ENCODE measurements around the gene SCP2D1. TPM values are rescaled to one million over a fixed set of nuclear protein-coding genes. Genes with fewer than 3 reads are reported as not detected.
A peak's percentile ranks its signal among the peaks of the same experiment; 100 is the strongest.

The SCP2D1 gene
- total RNA-seq, 2 donors from 2014 or later: not detected

DNA sequence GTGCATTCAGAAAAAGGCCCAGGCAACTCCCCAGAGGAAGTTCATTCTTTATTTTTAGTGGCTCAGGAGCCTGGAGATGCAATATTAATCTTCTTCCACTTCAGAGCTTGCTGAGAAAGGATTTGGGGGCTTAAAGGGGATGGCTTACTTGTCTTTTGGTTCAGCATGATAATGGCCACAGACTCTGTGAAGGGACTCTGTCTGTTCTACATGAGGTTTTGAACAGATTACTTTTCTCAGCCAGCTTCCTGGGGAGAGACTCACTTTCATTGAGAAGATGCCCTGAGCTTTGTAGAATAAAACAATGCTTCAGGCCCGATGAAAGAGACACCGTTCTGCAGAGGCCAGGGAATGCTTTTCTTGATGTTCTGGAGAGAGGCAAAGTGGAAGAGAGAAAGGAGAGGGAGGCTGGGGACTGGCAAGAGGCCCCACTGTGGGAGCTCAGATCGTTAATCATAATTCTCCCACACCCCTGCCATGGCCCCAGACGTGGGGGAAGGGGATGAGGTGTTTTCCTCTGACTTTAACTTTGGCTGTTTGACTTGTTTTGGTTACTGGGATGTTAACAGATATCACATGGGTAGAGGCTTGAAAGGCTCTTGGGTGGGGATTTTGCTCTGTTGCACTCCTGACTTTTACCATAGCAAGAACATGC lies 19.1 kb downstream of the SCP2D1 start:
- no peak overlapping the region for H3K27ac Mint-ChIP-seq
- Histone ChIP-seq H3K27ac (ENCODE audit: low read depth, low read length) (peak overlapping the region; percentile 16), H3K9me3 (ENCODE audit: control insufficient read depth, low read length) (no peaks in the 10 kb centered on the region), H3K36me3 (ENCODE audit: control insufficient read depth, insufficient read depth, low read length) (no peaks in the 10 kb centered on the region), H3K4me3 (ENCODE audit: low read length) (no peak overlapping the region), H3K27me3 (ENCODE audit: control insufficient read depth, insufficient read depth, low read length, poor library complexity, severe bottlenecking) (peaks cover 6% of the 10 kb centered on the region), H3K4me1 (ENCODE audit: control insufficient read depth, insufficient read depth, low read length) (no peaks in the 10 kb centered on the region), H3K9ac (ENCODE audit: extremely low read depth, low read length, poor library complexity, severe bottlenecking) (no peak overlapping the region)
- no peaks in the 10 kb centered on the region for H3K9me3 Mint-ChIP-seq
- TF ChIP-seq, protein P1, sequence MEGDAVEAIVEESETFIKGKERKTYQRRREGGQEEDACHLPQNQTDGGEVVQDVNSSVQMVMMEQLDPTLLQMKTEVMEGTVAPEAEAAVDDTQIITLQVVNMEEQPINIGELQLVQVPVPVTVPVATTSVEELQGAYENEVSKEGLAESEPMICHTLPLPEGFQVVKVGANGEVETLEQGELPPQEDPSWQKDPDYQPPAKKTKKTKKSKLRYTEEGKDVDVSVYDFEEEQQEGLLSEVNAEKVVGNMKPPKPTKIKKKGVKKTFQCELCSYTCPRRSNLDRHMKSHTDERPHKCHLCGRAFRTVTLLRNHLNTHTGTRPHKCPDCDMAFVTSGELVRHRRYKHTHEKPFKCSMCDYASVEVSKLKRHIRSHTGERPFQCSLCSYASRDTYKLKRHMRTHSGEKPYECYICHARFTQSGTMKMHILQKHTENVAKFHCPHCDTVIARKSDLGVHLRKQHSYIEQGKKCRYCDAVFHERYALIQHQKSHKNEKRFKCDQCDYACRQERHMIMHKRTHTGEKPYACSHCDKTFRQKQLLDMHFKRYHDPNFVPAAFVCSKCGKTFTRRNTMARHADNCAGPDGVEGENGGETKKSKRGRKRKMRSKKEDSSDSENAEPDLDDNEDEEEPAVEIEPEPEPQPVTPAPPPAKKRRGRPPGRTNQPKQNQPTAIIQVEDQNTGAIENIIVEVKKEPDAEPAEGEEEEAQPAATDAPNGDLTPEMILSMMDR (conservative IDR thresholded peaks at IDR 0.05): no peak
- no peak overlapping the region for H3K4me3 Mint-ChIP-seq
- DNase-seq: no peak
- peaks cover 5% of the 10 kb centered on the region for H3K4me1 Mint-ChIP-seq
- 0 to 84% methylated on average over 2 to 3 of the region's 4 CpGs for WGBS, 2 experiments (ENCODE audit: insufficient coverage in 1 of 2, insufficient read length in 1 of 2)
- no peaks in the 10 kb centered on the region for H3K27me3 Mint-ChIP-seq (ENCODE audit: insufficient read depth)
- no peaks in the 10 kb centered on the region for H3K36me3 Mint-ChIP-seq (ENCODE audit: low read depth)

DNA sequence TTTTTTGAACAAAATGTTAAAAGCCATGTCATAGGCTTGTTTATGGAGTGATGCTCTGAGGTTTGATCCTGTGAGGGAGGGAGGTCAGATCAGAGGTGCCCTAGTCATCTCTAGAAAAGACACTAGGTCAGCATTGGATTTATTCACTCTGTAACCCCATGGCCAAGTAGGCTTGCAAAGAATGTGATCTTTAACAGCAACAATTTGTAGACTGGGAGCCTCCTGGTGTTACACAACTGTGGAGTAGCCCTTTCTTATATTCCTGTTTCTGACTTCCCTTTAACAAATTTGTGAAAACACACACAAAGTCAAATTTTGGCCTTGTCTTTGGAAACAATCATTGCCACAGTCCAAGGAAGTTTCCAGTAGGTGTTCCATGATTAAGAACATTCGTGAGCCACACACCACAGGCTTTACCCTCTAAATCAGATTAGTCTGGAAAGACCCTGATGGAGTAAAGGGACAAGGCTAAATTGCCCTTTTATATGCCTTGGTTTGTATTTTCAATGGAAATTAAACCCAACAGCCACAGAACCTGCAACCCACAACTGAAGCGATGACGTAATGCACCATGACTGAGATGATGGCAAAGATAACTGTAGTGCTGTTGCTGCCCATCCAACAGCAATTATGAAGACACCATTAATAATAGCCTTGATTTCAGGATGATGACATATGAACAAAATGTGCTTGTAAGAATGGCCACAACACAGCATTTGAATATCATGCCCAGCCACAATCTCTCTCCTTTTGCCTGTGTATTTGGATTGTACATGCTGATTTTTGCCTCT lies 22.1 kb downstream of the SCP2D1 start:
- Histone ChIP-seq H3K4me3 (ENCODE audit: low read length) (no peak overlapping the region), H3K9ac (ENCODE audit: extremely low read depth, low read length, poor library complexity, severe bottlenecking) (no peak overlapping the region), H3K36me3 (ENCODE audit: control insufficient read depth, insufficient read depth, low read length) (no peaks in the 10 kb centered on the region), H3K9me3 (ENCODE audit: control insufficient read depth, low read length) (no peaks in the 10 kb centered on the region), H3K27ac (ENCODE audit: low read depth, low read length) (no peak overlapping the region), H3K4me1 (ENCODE audit: control insufficient read depth, insufficient read depth, low read length) (peaks cover 2% of the 10 kb centered on the region), H3K27me3 (ENCODE audit: control insufficient read depth, insufficient read depth, low read length, poor library complexity, severe bottlenecking) (peaks cover 6% of the 10 kb centered on the region)
- no peaks in the 10 kb centered on the region for H3K9me3 Mint-ChIP-seq
- DNase-seq: no peak
- no peak overlapping the region for H3K4me3 Mint-ChIP-seq
- H3K27me3 Mint-ChIP-seq (ENCODE audit: insufficient read depth): no peaks in the 10 kb centered on the region
- peaks cover 8% of the 10 kb centered on the region for H3K4me1 Mint-ChIP-seq
- TF ChIP-seq, protein P1 (conservative IDR thresholded peaks at IDR 0.05): no peak
- WGBS, 2 experiments (ENCODE audit: insufficient coverage in 1 of 2, insufficient read length in 1 of 2): 83 to 98% methylated on average over 2 to 3 of the region's 3 CpGs
- no peak overlapping the region for H3K27ac Mint-ChIP-seq
- no peaks in the 10 kb centered on the region for H3K36me3 Mint-ChIP-seq (ENCODE audit: low read depth)

DNA sequence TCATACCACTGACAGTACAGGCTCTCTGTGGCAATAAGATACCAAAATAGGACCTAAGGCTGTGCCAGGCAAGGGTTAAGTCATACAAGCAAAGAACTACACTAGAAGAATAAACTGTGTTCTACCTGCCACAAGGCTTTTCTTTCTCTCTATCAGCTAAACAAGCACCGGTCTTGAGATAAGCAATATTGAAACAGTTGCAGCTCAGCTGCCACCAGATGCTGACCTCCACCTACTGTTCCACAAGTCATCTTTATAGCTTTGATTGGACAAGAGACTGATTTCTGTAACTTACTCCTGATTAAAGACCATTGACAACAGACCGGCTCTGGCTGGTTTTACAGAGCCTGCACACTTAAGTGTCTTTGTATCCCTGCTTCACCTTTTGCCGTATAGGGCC lies 24.1 kb downstream of the SCP2D1 start:
- Histone ChIP-seq H3K4me3 (ENCODE audit: low read length) (no peak overlapping the region), H3K36me3 (ENCODE audit: control insufficient read depth, insufficient read depth, low read length) (no peaks in the 10 kb centered on the region), H3K27ac (ENCODE audit: low read depth, low read length) (no peak overlapping the region), H3K9me3 (ENCODE audit: control insufficient read depth, low read length) (no peaks in the 10 kb centered on the region), H3K27me3 (ENCODE audit: control insufficient read depth, insufficient read depth, low read length, poor library complexity, severe bottlenecking) (peaks cover 6% of the 10 kb centered on the region), H3K4me1 (ENCODE audit: control insufficient read depth, insufficient read depth, low read length) (peaks cover 2% of the 10 kb centered on the region), H3K9ac (ENCODE audit: extremely low read depth, low read length, poor library complexity, severe bottlenecking) (no peak overlapping the region)
- TF ChIP-seq, protein P1 (conservative IDR thresholded peaks at IDR 0.05): no peak
- 87 to 97% methylated on average over 3 of the region's 3 CpGs for WGBS, 2 experiments (ENCODE audit: insufficient coverage in 1 of 2, insufficient read length in 1 of 2)
- Mint-ChIP-seq H3K27me3 (ENCODE audit: insufficient read depth) (no peaks in the 10 kb centered on the region), H3K4me3 (no peak overlapping the region), H3K27ac (no peak overlapping the region), H3K4me1 (peaks cover 8% of the 10 kb centered on the region), H3K36me3 (ENCODE audit: low read depth) (no peaks in the 10 kb centered on the region), H3K9me3 (no peaks in the 10 kb centered on the region)
- DNase-seq: no peak

Data from endodermal cell (in vitro differentiated cells).